GM21515 (cell line): ENCODE measurements around the gene ADAMTSL1.

Experiments used
- ATAC-seq: cut with Tn5 transposase; IDR thresholded peaks from one replicate; pipeline ENCODE4 v1.9.1; 2021; ENCODE audit not compliant: unreplicated experiment

The ADAMTSL1 gene

GRCh38 chr9:18601956-18602355 is 128.0 kb downstream of the ADAMTSL1 start:
- ATAC-seq: no peak

- ATAC-seq: no peak
Measured at GRCh38 chr9:18604767-18605730, 131.1 kb downstream of the ADAMTSL1 start.

GRCh38 chr9:18605766-18606180 is 131.8 kb downstream of the ADAMTSL1 start:
- no peak for ATAC-seq

GRCh38 chr9:18606281-18606680 is 132.3 kb downstream of the ADAMTSL1 start:
- no peak for ATAC-seq

GRCh38 chr9:18606846-18607245 is 132.9 kb downstream of the ADAMTSL1 start:
- no peak for ATAC-seq

GRCh38 chr9:18608371-18608770 is 134.4 kb downstream of the ADAMTSL1 start:
- no peak for ATAC-seq

- ATAC-seq: no peak
Measured at GRCh38 chr9:18610956-18611355, 137.0 kb downstream of the ADAMTSL1 start.

GRCh38 chr9:18611971-18612370 is 138.0 kb downstream of the ADAMTSL1 start:
- no peak for ATAC-seq

GRCh38 chr9:18614116-18614515 is 140.2 kb downstream of the ADAMTSL1 start:
- no peak for ATAC-seq

GRCh38 chr9:18614651-18615050 is 140.7 kb downstream of the ADAMTSL1 start:
- ATAC-seq: no peak

GRCh38 chr9:18616976-18617375 is 143.0 kb downstream of the ADAMTSL1 start:
- ATAC-seq: no peak

GRCh38 chr9:18617759-18618158 is 143.8 kb downstream of the ADAMTSL1 start:
- ATAC-seq: no peak

- no peak for ATAC-seq
Measured at GRCh38 chr9:18618862-18619261, 144.9 kb downstream of the ADAMTSL1 start.

- ATAC-seq: no peak
Measured at GRCh38 chr9:18622186-18622836, 148.4 kb downstream of the ADAMTSL1 start.

- ATAC-seq: no peak
Measured at GRCh38 chr9:18623221-18624079, 149.5 kb downstream of the ADAMTSL1 start.

GRCh38 chr9:18626046-18626698 is 152.2 kb downstream of the ADAMTSL1 start:
- no peak for ATAC-seq

- ATAC-seq: no peak
Measured at GRCh38 chr9:18629136-18629535, 155.2 kb downstream of the ADAMTSL1 start.

GRCh38 chr9:18632632-18633403 is 158.9 kb downstream of the ADAMTSL1 start:
- ATAC-seq: no peak

GRCh38 chr9:18636781-18637180 is 162.8 kb downstream of the ADAMTSL1 start:
- ATAC-seq: no peak
